Prostate gland (tissue), 2 donors: ENCODE data around the gene CAPN13. TPM values are rescaled to one million over a fixed set of nuclear protein-coding genes. Genes with fewer than 3 reads are reported as not detected.

ENCODE experiments used
- DNase-seq: peaks from one replicate; pipeline ENCODE4 v3.0.0-alpha.2; 2019; ENCODE audit warnings: low spot score
- H3K27ac ChIP-seq, 2 donors: fragments of 200-600 bp; sonication (generic); 2 replicates each; pipeline ENCODE4 v1.5.1; 2017 to 2019
- H3K27me3 ChIP-seq: fragments of 200-600 bp; sonication (generic); replicated peaks from 2 replicates; pipeline ENCODE4 v1.5.1; 2019; ENCODE audit not compliant: insufficient read depth
- H3K36me3 ChIP-seq, 2 donors: fragments of 200-600 bp; sonication (generic); 1 replicate in 1 of 2; 2 replicates in 1 of 2; pipeline versions ENCODE4 v1.5.1 to v1.8.1; 2017 to 2019
- H3K4me1 ChIP-seq: fragments of 200-600 bp; sonication (generic); replicated peaks from 2 replicates; pipeline ENCODE4 v1.5.1; 2019
- H3K4me3 ChIP-seq, 2 donors: fragments of 200-600 bp; sonication (generic); 2 replicates each; pipeline ENCODE4 v1.5.1; 2017 to 2019
- H3K9me3 ChIP-seq: fragments of 200-600 bp; sonication (generic); 2 replicates; pipeline ENCODE4 v1.5.1; 2017
- POLR2A ChIP-seq: fragments of 450-650 bp; IDR thresholded peaks from one replicate; pipeline ENCODE4 v1.6.1; 2016; ENCODE audit warnings: antibody characterized with exemption, mild to moderate bottlenecking
- POLR2AphosphoS5 ChIP-seq: sonication (generic); formaldehyde crosslinking; IDR thresholded peaks from one replicate; pipeline ENCODE4 v1.6.1; 2017; ENCODE audit warnings: antibody characterized with exemption
- WGBS: methylation state at CpG from one replicate; pipeline ENCODE4 v1.1.5; 2018; 5-methylcytosine and 5-hydroxymethylcytosine counted together
- intact Hi-C: fragments of 100-400 bp; cut with DNase I; formaldehyde crosslinking; loops from one replicate; pipeline ENCODE4 v1.14.2; 2022
- total RNA-seq, 2 donors: library from RNA; depleted of rRNA; stranded (reverse); fragments of >200 nt; gene quantifications; one replicate each; pipeline ENCODE4 v1.1.0, GENCODE V29; 2016
- TF ChIP-seq, protein P1 (sequence below), 4 experiments: fragments of 200-600 bp in 2 of 4; fragments of 450-650 bp in 2 of 4; sonication (generic) in 2 of 4; IDR thresholded peaks; 1 replicate in 3 of 4; 2 replicates in 1 of 4; pipeline ENCODE4 v1.5.1; 2016 to 2019; ENCODE audit warnings: antibody characterized with exemption in 4 of 4, mild to moderate bottlenecking in 2 of 4, moderate library complexity in 2 of 4

CAPN13 gene
- total RNA-seq, 2 donors from 2014 or later, result 2.0 to 5.7 TPM

DNA sequence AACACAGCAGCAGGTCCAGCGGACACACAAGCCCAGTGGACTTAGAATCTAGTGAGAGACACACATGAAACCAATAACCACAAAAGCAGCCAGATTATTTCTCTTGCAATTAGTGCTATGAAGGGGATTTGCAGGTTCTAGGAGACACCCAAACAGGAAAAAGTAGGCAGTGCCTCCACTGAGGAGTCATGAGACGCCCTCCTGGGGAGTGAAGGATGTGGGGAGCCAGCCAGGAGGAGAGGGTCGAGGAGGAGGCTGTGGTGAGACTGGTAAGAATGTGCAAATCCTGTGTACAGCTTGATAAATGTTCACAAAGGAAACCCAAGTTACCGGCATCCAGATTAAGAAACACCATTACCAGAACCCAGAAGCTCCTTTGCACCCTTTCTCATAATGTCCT lies 2.7 kb upstream of the CAPN13 start:
- Histone ChIP-seq H3K4me3 (no peak overlapping the region), H3K36me3 (no peaks in the 10 kb centered on the region), H3K27me3 (no peaks in the 10 kb centered on the region), H3K9me3 (no peaks in the 10 kb centered on the region), H3K4me1 (no peaks in the 10 kb centered on the region), H3K27ac (no peak overlapping the region)
- intact Hi-C loops, result no loop called here
- 53% methylated on average over 4 of the region's 4 CpGs for WGBS
- TF ChIP-seq POLR2AphosphoS5, result no peak
- TF ChIP-seq POLR2A, result no peak
- TF ChIP-seq, protein P1, sequence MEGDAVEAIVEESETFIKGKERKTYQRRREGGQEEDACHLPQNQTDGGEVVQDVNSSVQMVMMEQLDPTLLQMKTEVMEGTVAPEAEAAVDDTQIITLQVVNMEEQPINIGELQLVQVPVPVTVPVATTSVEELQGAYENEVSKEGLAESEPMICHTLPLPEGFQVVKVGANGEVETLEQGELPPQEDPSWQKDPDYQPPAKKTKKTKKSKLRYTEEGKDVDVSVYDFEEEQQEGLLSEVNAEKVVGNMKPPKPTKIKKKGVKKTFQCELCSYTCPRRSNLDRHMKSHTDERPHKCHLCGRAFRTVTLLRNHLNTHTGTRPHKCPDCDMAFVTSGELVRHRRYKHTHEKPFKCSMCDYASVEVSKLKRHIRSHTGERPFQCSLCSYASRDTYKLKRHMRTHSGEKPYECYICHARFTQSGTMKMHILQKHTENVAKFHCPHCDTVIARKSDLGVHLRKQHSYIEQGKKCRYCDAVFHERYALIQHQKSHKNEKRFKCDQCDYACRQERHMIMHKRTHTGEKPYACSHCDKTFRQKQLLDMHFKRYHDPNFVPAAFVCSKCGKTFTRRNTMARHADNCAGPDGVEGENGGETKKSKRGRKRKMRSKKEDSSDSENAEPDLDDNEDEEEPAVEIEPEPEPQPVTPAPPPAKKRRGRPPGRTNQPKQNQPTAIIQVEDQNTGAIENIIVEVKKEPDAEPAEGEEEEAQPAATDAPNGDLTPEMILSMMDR (IDR thresholded peaks at IDR 0.05), result no peak
- DNase-seq, result no peak

DNA sequence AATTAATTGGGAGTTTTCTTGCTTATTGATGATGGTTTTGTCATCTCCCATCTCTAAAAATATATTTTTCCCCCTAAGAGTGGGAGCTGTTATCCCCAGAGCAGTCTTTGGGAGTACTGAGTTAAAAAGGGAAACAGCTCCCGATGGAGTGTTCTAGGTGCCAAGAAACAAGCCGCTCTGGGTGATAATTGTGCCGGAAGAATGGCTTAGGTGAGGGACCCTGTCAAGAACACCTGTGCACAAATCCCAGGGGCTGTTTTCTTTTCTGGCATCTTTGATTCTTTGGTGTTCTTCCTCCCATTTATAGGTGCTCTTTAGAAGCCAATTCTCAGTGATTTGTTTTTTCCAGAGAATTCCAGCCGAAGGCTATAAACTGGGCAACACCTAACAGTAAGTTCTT lies 1.4 kb upstream of the CAPN13 start:
- Histone ChIP-seq H3K9me3 (no peaks in the 10 kb centered on the region), H3K36me3 (no peaks in the 10 kb centered on the region), H3K4me1 (no peaks in the 10 kb centered on the region), H3K27me3 (no peaks in the 10 kb centered on the region), H3K27ac (no peak overlapping the region), H3K4me3 (no peak overlapping the region)
- WGBS, result 44% methylated on average over 4 of the region's 4 CpGs
- intact Hi-C loops, result no loop called here
- no peak for DNase-seq
- TF ChIP-seq POLR2A (no peak), POLR2AphosphoS5 (no peak)
- TF ChIP-seq, protein P1 (IDR thresholded peaks at IDR 0.05), result no peak

DNA sequence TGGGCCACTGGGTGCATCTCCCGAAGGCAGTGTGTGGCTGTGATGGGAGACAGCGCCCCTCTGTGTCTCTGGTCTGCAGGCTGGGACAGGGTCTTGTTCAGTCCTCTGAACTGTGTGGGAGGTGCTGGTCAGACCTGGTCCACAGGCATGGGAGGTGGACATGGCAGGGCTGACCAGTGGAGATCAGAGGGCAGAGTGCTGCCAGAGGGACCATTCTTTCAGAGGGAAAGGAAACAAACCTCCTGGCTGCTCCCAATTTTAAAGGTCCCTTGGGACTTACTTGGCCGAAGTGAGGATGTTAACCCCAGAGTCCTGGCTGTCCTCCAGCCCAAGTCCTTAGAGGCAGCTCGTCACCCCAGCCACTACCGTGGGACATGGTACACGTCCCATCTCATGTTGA lies 4.0 kb downstream of the CAPN13 start:
- no peaks in the 10 kb centered on the region for H3K4me1 ChIP-seq
- H3K27ac ChIP-seq, result no peak overlapping the region
- intact Hi-C loops, result no loop called here
- H3K27me3 ChIP-seq, result no peaks in the 10 kb centered on the region
- TF ChIP-seq POLR2A (no peak), POLR2AphosphoS5 (no peak)
- TF ChIP-seq, protein P1 (IDR thresholded peaks at IDR 0.05), result no peak
- no peaks in the 10 kb centered on the region for H3K36me3 ChIP-seq
- no peaks in the 10 kb centered on the region for H3K9me3 ChIP-seq
- no peak overlapping the region for H3K4me3 ChIP-seq
- 82% methylated on average over 6 of the region's 6 CpGs for WGBS
- DNase-seq, result no peak

DNA sequence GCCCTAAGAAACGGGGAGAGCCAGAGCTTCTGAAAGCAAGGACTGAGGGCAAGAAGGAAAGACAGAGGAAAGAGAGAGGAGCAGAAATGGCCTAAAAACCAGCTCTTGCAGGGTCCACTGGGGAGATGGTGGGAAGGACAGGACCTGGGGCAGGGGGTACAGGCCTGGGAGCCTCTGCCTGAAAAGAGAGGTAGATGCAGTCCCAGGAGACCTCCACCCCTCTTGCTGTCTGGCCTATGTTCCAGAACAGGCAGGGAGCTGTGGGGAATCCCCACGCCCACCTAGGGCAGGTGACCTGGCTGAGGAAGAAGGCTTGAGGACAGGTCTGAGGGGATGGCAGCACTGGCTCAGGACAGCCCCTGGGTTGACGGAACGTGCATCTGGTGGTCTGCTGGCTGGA lies 4.6 kb downstream of the CAPN13 start:
- no peak for TF ChIP-seq POLR2A
- no peak for TF ChIP-seq POLR2AphosphoS5
- TF ChIP-seq, protein P1 (IDR thresholded peaks at IDR 0.05), result no peak
- no peaks in the 10 kb centered on the region for H3K4me1 ChIP-seq
- DNase-seq, result no peak
- no peaks in the 10 kb centered on the region for H3K9me3 ChIP-seq
- 85% methylated on average over 1 of the region's 4 CpGs for WGBS
- intact Hi-C loops, result no loop called here
- H3K27ac ChIP-seq, result no peak overlapping the region
- H3K4me3 ChIP-seq, result no peak overlapping the region
- no peaks in the 10 kb centered on the region for H3K36me3 ChIP-seq
- no peaks in the 10 kb centered on the region for H3K27me3 ChIP-seq

DNA sequence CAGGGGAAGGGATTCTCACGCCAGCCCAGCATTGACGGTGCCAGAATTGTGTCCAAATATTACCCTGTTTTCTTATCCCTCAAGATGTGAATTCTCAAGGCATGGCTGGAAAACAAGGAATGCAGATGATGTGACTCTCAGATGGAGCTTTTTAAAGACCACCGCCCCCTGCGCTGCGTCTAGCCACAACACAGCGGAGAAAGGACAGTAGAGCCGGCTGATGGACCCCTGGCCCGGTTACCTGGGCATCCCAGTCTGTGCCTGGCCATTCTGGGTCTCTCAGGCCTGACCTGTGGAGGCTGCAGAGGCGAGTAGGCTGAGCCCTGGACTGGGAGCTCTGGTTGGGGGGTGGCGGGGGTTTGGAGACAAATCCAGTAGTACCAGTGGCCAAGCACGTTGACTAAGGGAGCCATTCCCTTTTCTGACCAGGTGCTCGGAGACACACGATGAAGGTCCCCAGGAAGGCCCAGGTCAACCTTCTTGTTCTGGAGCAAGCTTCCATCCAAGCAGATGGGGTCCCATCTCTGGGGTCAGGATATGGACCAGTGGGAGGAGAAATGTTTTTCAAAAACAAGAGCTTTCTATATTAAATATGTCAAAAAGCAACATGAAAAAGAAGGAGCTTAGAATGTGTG lies 5.3 kb downstream of the CAPN13 start:
- DNase-seq, result no peak
- intact Hi-C loops, result no loop called here
- Histone ChIP-seq H3K36me3 (no peaks in the 10 kb centered on the region), H3K27ac (no peak overlapping the region), H3K4me1 (no peaks in the 10 kb centered on the region), H3K9me3 (no peaks in the 10 kb centered on the region), H3K4me3 (no peak overlapping the region), H3K27me3 (no peaks in the 10 kb centered on the region)
- 98% methylated on average over 12 of the region's 13 CpGs for WGBS
- no peak for TF ChIP-seq POLR2A
- TF ChIP-seq POLR2AphosphoS5, result no peak
- TF ChIP-seq, protein P1 (IDR thresholded peaks at IDR 0.05), result no peak
